ENCODE data around the gene TXK.

The TXK gene

DNA sequence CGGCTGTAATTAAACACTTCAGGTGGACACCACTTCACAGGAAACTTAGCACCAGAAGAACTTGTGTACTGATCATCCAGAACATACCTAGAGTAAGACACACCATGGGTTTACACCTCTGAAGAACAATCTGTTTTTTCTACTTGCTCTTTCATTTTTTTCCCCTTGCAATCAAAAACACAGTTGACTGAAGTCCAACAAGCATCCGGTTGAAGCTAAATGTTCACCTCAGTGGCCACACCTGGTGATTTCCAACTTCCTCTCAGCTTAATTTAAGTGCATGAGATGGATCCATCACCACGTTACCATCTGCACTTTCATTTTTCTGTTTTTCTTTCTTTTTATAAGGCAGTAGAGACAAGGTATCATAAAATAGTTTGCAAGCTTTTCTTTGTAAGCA lies 4.9 kb upstream of the TXK start:
- Histone ChIP-seq H3K27ac (ENCODE audit: low read depth in 2 of 2, low read length in 2 of 2) (peak overlapping the region; percentile 24 to 53), H3K4me3 (ENCODE audit: low read length in 2 of 2) (no peak overlapping the region), H3K4me1 (ENCODE audit: control insufficient read depth in 2 of 2, insufficient read depth in 2 of 2, low read length in 2 of 2) (peaks cover 2 to 4% of the 10 kb centered on the region in 2 donors), H3K9ac (ENCODE audit: low read depth in 1 of 2, low read length in 2 of 2) (no peak overlapping the region), H3K36me3 (ENCODE audit: control insufficient read depth in 2 of 2, insufficient read depth in 2 of 2, low read length in 2 of 2) (peaks cover 9 to 10% of the 10 kb centered on the region in 2 donors), H3K27me3 (ENCODE audit: control insufficient read depth in 2 of 2, insufficient read depth in 2 of 2, low read length in 2 of 2) (no peaks in the 10 kb centered on the region), H3K9me3 (ENCODE audit: control insufficient read depth in 2 of 2, low read length in 2 of 2) (no peaks in the 10 kb centered on the region)

DNA sequence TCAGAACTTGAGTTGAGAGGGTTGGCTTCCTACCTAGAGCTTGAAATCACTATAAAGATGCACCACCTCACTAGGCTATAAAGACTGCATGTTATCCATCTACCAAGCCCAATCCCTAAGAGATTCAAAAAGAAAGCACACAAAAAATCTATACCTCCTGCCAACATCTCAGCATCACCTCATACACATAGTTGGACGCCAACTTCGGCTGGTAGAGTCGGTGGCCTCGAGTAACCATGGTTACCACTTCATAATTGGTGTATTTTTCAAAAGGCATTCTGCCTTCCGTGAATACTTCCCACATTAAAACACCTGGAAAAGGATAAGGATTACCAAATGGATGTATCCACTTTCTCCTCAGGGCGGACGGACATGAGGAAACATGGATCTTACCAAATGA lies 4.5 kb upstream of the TXK start:
- Histone ChIP-seq H3K9me3 (ENCODE audit: control insufficient read depth in 2 of 2, low read length in 2 of 2) (no peaks in the 10 kb centered on the region), H3K27ac (ENCODE audit: low read depth in 2 of 2, low read length in 2 of 2) (peak overlapping the region; percentile 24 to 53), H3K36me3 (ENCODE audit: control insufficient read depth in 2 of 2, insufficient read depth in 2 of 2, low read length in 2 of 2) (peaks cover 9 to 10% of the 10 kb centered on the region in 2 donors), H3K4me1 (ENCODE audit: control insufficient read depth in 2 of 2, insufficient read depth in 2 of 2, low read length in 2 of 2) (peaks cover 2 to 4% of the 10 kb centered on the region in 2 donors), H3K27me3 (ENCODE audit: control insufficient read depth in 2 of 2, insufficient read depth in 2 of 2, low read length in 2 of 2) (no peaks in the 10 kb centered on the region), H3K9ac (ENCODE audit: low read depth in 1 of 2, low read length in 2 of 2) (no peak overlapping the region), H3K4me3 (ENCODE audit: low read length in 2 of 2) (no peak overlapping the region)

DNA sequence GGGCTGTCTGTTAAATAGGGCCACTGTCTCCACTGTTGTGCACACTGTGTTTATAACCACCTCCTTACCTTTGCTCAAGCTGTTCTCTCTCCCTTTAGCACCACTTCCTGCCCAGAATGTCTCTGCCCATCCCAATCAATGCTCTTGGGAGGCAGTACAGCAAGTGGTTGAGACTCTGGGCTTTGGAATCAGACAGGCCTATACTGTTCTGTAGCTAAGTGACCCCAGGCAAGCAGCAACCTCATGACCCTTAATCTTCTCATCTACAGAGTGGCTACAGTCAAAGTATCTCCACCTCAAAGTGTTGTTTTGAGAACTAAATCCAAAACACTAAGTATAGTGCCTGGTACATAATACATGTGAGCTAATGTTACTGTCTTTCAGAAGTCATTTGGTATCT lies 3.8 kb upstream of the TXK start:
- Histone ChIP-seq H3K4me3 (ENCODE audit: low read length in 2 of 2) (no peak overlapping the region), H3K9ac (ENCODE audit: low read depth in 1 of 2, low read length in 2 of 2) (no peak overlapping the region), H3K4me1 (ENCODE audit: control insufficient read depth in 2 of 2, insufficient read depth in 2 of 2, low read length in 2 of 2) (peaks cover 2 to 4% of the 10 kb centered on the region in 2 donors), H3K36me3 (ENCODE audit: control insufficient read depth in 2 of 2, insufficient read depth in 2 of 2, low read length in 2 of 2) (peaks cover 7 to 10% of the 10 kb centered on the region in 2 donors), H3K27me3 (ENCODE audit: control insufficient read depth in 2 of 2, insufficient read depth in 2 of 2, low read length in 2 of 2) (no peaks in the 10 kb centered on the region), H3K27ac (ENCODE audit: low read depth in 2 of 2, low read length in 2 of 2) (peak overlapping the region in 1 of 2 donors; percentile 28), H3K9me3 (ENCODE audit: control insufficient read depth in 2 of 2, low read length in 2 of 2) (no peaks in the 10 kb centered on the region)

DNA sequence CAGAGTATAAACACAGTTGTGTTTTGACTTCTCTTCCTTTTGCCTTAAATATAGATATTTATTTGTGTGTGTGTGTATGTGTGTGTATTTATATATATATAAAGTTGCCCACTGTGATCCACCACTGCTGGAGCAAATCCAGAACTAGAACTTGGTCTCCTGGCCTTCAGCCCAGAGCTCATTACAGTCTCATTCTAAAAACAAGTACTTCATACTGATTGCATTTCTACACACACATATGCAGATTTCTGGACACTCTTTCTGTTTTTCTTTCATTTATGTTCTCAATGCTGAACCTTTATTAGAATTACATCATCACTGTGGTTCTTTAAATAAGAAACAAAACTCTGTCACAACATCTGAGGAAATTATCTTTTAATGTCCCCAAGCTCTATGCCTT lies 381 bp downstream of the TXK start:
- no peaks in the 10 kb centered on the region for H3K9me3 ChIP-seq (ENCODE audit: control insufficient read depth in 2 of 2, low read length in 2 of 2)
- H3K27me3 ChIP-seq (ENCODE audit: control insufficient read depth in 2 of 2, insufficient read depth in 2 of 2, low read length in 2 of 2) = no peaks in the 10 kb centered on the region
- no peak overlapping the region for H3K27ac ChIP-seq (ENCODE audit: low read depth in 2 of 2, low read length in 2 of 2)
- H3K9ac ChIP-seq (ENCODE audit: low read depth in 1 of 2, low read length in 2 of 2) = no peak overlapping the region
- peak overlapping the region in 1 of 2 donors; percentile 10 for H3K4me3 ChIP-seq (ENCODE audit: low read length in 2 of 2)
- peaks cover 3 to 8% of the 10 kb centered on the region in 2 donors for H3K4me1 ChIP-seq (ENCODE audit: control insufficient read depth in 2 of 2, insufficient read depth in 2 of 2, low read length in 2 of 2)
- H3K36me3 ChIP-seq (ENCODE audit: control insufficient read depth in 2 of 2, insufficient read depth in 2 of 2, low read length in 2 of 2) = peaks cover 4 to 10% of the 10 kb centered on the region in 2 donors

DNA sequence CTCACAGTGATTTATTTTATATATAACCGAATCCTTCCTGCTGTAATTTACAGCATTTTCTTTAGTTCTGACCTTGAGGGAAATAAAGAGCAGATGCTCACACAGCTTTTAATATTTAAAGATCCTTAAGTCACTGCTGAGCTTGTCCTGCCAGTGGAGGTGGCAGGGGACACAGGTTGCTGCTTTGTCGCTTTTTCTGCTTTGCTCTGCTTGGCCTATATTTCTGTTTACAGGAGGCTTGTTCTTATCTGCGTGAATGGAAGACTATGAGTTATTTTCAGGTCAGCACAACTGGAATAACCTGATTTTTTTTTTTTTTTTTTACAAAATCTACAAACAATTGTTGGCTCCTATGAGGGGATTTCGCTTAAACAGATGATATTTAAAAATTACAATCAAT lies 2.3 kb downstream of the TXK start:
- no peaks in the 10 kb centered on the region for H3K27me3 ChIP-seq (ENCODE audit: control insufficient read depth in 2 of 2, insufficient read depth in 2 of 2, low read length in 2 of 2)
- no peak overlapping the region for H3K9ac ChIP-seq (ENCODE audit: low read depth in 1 of 2, low read length in 2 of 2)
- no peak overlapping the region for H3K27ac ChIP-seq (ENCODE audit: low read depth in 2 of 2, low read length in 2 of 2)

DNA sequence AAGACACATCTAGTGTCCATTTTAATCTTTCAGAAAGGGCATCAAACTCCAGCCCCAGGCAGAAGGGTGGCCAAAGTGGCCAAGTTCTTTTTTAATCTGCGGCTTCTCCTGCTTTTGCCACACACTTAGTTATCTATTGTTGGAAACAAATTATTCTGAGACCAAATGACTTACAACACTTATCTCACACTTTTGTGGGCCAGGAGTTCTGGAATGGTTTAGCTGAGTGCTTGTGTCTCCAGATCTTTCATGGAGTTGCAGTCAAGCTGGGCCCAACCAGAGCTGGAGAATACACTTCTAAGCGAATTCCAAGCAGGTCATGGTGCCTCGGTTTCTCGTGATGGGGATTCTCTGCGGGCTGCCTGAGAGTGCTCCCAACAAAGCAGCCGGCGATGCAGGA lies 4.0 kb downstream of the TXK start:
- Histone ChIP-seq H3K36me3 (ENCODE audit: control insufficient read depth in 2 of 2, insufficient read depth in 2 of 2, low read length in 2 of 2) (no peaks in the 10 kb centered on the region), H3K9me3 (ENCODE audit: control insufficient read depth in 2 of 2, low read length in 2 of 2) (no peaks in the 10 kb centered on the region), H3K27me3 (ENCODE audit: control insufficient read depth in 2 of 2, insufficient read depth in 2 of 2, low read length in 2 of 2) (no peaks in the 10 kb centered on the region), H3K4me1 (ENCODE audit: control insufficient read depth in 2 of 2, insufficient read depth in 2 of 2, low read length in 2 of 2) (peaks cover 11 to 14% of the 10 kb centered on the region in 2 donors), H3K27ac (ENCODE audit: low read depth in 2 of 2, low read length in 2 of 2) (peak overlapping the region in 1 of 2 donors; percentile 6), H3K4me3 (ENCODE audit: low read length in 2 of 2) (no peak overlapping the region), H3K9ac (ENCODE audit: low read depth in 1 of 2, low read length in 2 of 2) (no peak overlapping the region)

More for the DNA sequence above, 2.3 kb downstream of the TXK start:
- Histone ChIP-seq H3K9me3 (ENCODE audit: control insufficient read depth in 2 of 2, low read length in 2 of 2) (no peaks in the 10 kb centered on the region), H3K36me3 (ENCODE audit: control insufficient read depth in 2 of 2, insufficient read depth in 2 of 2, low read length in 2 of 2) (peaks cover 4 to 10% of the 10 kb centered on the region in 2 donors), H3K4me3 (ENCODE audit: low read length in 2 of 2) (no peak overlapping the region), H3K4me1 (ENCODE audit: control insufficient read depth in 2 of 2, insufficient read depth in 2 of 2, low read length in 2 of 2) (peaks cover 11 to 13% of the 10 kb centered on the region in 2 donors)

DNA sequence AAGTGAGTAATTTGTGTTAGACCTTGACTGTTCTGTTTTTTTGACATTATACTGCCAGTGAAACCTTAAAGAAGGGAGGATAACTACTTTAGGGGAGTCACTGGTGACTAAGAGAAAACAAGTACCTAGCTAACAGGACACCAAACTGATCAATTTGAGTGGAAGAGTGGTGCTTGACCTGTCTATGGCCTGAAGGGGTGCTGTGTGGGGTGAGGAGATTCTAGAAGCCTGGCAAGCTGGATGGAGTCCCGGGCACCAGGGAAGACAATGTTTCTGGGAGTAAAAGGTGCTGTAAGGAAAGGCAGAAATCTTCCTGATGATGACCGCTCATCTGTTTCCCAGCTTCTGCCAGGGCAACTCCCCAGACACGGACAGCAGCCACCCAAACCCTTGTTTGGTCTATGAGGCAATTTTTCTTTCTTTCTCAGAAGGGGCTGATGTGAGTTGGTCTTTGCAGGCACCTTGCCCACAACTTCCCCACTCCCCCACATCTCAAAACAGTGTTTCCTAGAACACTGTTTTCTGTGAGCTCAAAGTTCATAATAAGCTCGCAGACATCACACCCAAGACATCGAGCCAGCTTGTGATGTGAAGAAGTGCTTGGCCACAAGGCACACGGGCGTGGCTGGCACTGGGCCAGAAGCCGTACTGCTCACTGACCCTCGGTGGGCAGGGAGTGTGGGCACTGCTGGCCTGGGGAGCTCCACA lies 4.6 kb downstream of the TXK start:
- Histone ChIP-seq H3K27me3 (ENCODE audit: control insufficient read depth in 2 of 2, insufficient read depth in 2 of 2, low read length in 2 of 2) (no peaks in the 10 kb centered on the region), H3K4me3 (ENCODE audit: low read length in 2 of 2) (no peak overlapping the region), H3K27ac (ENCODE audit: low read depth in 2 of 2, low read length in 2 of 2) (no peak overlapping the region), H3K9me3 (ENCODE audit: control insufficient read depth in 2 of 2, low read length in 2 of 2) (no peaks in the 10 kb centered on the region), H3K4me1 (ENCODE audit: control insufficient read depth in 2 of 2, insufficient read depth in 2 of 2, low read length in 2 of 2) (peaks cover 11 to 14% of the 10 kb centered on the region in 2 donors), H3K36me3 (ENCODE audit: control insufficient read depth in 2 of 2, insufficient read depth in 2 of 2, low read length in 2 of 2) (no peaks in the 10 kb centered on the region), H3K9ac (ENCODE audit: low read depth in 1 of 2, low read length in 2 of 2) (peak overlapping the region in 1 of 2 donors; percentile 19)

DNA sequence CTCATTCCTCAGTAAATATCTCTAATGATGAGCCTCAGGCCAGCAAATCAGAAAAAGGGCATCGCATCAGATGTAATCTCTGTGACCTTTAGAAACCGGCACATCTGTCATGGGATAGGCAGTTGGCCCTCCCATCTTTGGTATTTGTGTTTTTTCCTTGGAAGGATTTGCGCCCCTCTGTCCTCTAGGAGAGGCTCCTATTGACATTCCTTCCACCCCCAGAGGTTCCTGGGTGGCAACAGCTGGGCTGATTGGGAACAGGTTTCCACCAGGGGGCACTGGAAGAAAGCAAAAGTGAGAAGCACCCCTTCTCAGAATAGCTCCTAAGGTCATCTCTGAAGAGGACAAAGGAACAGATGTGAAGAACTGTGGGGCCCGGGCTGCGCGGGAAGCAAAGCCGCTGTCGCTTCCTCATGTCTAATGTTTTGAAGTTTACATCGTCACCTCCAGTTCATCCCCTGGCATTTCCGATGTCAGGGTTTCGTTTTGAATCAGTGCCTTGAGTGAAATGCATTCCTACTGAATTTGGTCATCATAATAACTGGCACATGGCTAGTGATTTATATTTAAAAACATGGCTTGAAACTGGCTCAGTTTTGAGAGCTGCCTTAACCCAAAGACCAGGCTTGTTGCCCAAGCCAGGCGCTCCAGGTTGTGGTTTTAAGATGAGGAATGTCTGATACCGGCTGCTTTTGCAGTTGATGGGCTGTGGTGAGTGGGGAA lies 6.2 kb downstream of the TXK start:
- Histone ChIP-seq H3K9me3 (ENCODE audit: control insufficient read depth in 2 of 2, low read length in 2 of 2) (no peaks in the 10 kb centered on the region), H3K9ac (ENCODE audit: low read depth in 1 of 2, low read length in 2 of 2) (peak overlapping the region in 1 of 2 donors; percentile 9), H3K4me1 (ENCODE audit: control insufficient read depth in 2 of 2, insufficient read depth in 2 of 2, low read length in 2 of 2) (peaks cover 11 to 14% of the 10 kb centered on the region in 2 donors), H3K4me3 (ENCODE audit: low read length in 2 of 2) (peak overlapping the region; percentile 9 to 44), H3K27me3 (ENCODE audit: control insufficient read depth in 2 of 2, insufficient read depth in 2 of 2, low read length in 2 of 2) (no peaks in the 10 kb centered on the region), H3K27ac (ENCODE audit: low read depth in 2 of 2, low read length in 2 of 2) (no peak overlapping the region), H3K36me3 (ENCODE audit: control insufficient read depth in 2 of 2, insufficient read depth in 2 of 2, low read length in 2 of 2) (no peaks in the 10 kb centered on the region)

DNA sequence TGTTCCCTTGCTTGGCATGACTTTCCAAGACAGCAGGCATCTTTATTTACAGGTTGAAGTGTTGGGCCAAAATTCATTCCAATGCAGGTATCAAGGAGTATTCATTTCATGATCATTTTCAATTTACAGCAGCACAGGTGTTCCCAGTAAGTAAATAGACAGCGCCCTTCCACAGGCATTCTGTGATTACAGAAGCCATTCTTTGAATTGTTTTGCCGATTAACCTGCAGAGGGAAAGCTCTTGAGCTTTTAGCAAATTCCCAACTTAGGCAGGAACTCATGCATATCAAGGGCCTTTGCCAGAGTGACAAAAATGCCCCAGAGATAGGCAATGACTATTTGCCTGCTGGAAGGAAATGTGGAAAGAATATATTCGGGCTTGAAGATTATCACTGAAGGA lies 6.8 kb downstream of the TXK start:
- H3K36me3 ChIP-seq (ENCODE audit: control insufficient read depth in 2 of 2, insufficient read depth in 2 of 2, low read length in 2 of 2) = no peaks in the 10 kb centered on the region
- peaks cover 11 to 14% of the 10 kb centered on the region in 2 donors for H3K4me1 ChIP-seq (ENCODE audit: control insufficient read depth in 2 of 2, insufficient read depth in 2 of 2, low read length in 2 of 2)
- no peak overlapping the region for H3K9ac ChIP-seq (ENCODE audit: low read depth in 1 of 2, low read length in 2 of 2)
- H3K9me3 ChIP-seq (ENCODE audit: control insufficient read depth in 2 of 2, low read length in 2 of 2) = no peaks in the 10 kb centered on the region
- H3K27ac ChIP-seq (ENCODE audit: low read depth in 2 of 2, low read length in 2 of 2) = no peak overlapping the region
- no peak overlapping the region for H3K4me3 ChIP-seq (ENCODE audit: low read length in 2 of 2)
- no peaks in the 10 kb centered on the region for H3K27me3 ChIP-seq (ENCODE audit: control insufficient read depth in 2 of 2, insufficient read depth in 2 of 2, low read length in 2 of 2)

DNA sequence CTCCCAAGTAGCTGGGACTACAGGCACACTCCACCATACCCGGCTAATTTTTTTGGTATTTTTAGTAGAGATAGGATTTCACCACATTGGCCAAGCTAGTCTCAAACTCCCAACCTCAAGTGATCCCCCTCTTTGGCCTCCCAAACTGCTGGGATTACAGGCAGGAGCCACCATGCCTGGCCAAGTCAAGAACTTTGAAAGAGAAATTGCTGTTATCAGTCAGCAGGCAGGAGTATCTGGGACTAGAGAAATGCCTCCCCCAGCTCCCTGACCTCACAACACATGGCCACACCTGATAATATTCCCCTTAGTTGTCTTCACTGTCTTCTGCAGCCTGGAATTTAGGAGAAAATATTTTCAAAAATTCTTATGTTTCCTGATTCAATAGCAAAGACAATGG lies 7.4 kb downstream of the TXK start:
- H3K27me3 ChIP-seq (ENCODE audit: control insufficient read depth in 2 of 2, insufficient read depth in 2 of 2, low read length in 2 of 2) = no peaks in the 10 kb centered on the region
- no peaks in the 10 kb centered on the region for H3K9me3 ChIP-seq (ENCODE audit: control insufficient read depth in 2 of 2, low read length in 2 of 2)
- no peak overlapping the region for H3K9ac ChIP-seq (ENCODE audit: low read depth in 1 of 2, low read length in 2 of 2)
- peaks cover 11 to 14% of the 10 kb centered on the region in 2 donors for H3K4me1 ChIP-seq (ENCODE audit: control insufficient read depth in 2 of 2, insufficient read depth in 2 of 2, low read length in 2 of 2)
- no peak overlapping the region for H3K27ac ChIP-seq (ENCODE audit: low read depth in 2 of 2, low read length in 2 of 2)
- no peak overlapping the region for H3K4me3 ChIP-seq (ENCODE audit: low read length in 2 of 2)
- no peaks in the 10 kb centered on the region for H3K36me3 ChIP-seq (ENCODE audit: control insufficient read depth in 2 of 2, insufficient read depth in 2 of 2, low read length in 2 of 2)
